ENCODE data around the gene NCAPD2. TPM values are rescaled to one million over a fixed set of nuclear protein-coding genes. Genes with fewer than 3 reads are reported as not detected.
"Not testable (repeated sequence)": the region's sequence is repeated elsewhere in the genome, so short reads cannot be mapped to it uniquely, and the experiment has no call there.

Gene NCAPD2
- total and polyA plus RNA-seq, 2 donors, result 18.8 to 69.6 TPM

- not testable (repeated sequence) for H3K36me3 ChIP-seq (ENCODE audit: control insufficient read depth in 2 of 2, insufficient read depth in 2 of 2, low read length in 1 of 2); H3K27ac ChIP-seq (ENCODE audit: low read depth in 1 of 2, low read length in 1 of 2); H3K4me3 ChIP-seq (ENCODE audit: low read length in 2 of 2); DNase-seq (ENCODE audit: low read depth in 6 of 9, low spot score in 9 of 9); H3K27me3 ChIP-seq (ENCODE audit: control insufficient read depth in 2 of 2, insufficient read depth in 1 of 2, low read length in 1 of 2); H3K4me1 ChIP-seq (ENCODE audit: control insufficient read depth in 2 of 2, insufficient read depth in 2 of 2, low read length in 2 of 2); H3K9me3 ChIP-seq (ENCODE audit: control insufficient read depth in 2 of 2, insufficient read depth in 1 of 2, low read length in 1 of 2)
- WGBS, result 98% methylated on average over 37 of the region's 37 CpGs
Measured at GRCh38 chr12:6477601-6478377, 16.1 kb upstream of the NCAPD2 start.

DNA sequence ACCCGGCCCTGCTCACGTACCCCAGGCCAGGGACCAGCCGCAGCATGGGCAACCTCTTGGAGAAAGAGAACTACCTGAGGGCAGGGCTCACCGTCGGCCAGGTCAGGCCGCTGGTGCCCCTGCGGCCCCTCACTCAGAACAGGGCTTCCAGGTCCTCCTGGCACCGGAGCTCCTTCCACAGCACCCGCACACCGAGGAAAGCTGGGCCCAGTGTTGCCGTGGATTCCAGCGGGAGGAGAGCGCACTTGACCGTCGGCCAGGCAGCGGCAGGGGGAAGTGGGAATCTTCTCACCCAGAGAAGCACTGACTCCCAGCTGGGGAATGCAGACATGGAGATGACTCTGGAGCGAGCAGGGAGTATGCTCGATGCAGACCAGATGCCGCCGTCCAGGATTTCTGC lies 15.5 kb upstream of the NCAPD2 start:
- peaks cover 3 to 6% of the 10 kb centered on the region in 2 donors for H3K4me1 ChIP-seq (ENCODE audit: control insufficient read depth in 2 of 2, insufficient read depth in 2 of 2, low read length in 2 of 2)
- no peaks in the 10 kb centered on the region for H3K36me3 ChIP-seq (ENCODE audit: control insufficient read depth in 2 of 2, insufficient read depth in 2 of 2, low read length in 1 of 2)
- H3K9me3 ChIP-seq (ENCODE audit: control insufficient read depth in 2 of 2, insufficient read depth in 1 of 2, low read length in 1 of 2), result no peaks in the 10 kb centered on the region
- no peaks in the 10 kb centered on the region for H3K27me3 ChIP-seq (ENCODE audit: control insufficient read depth in 2 of 2, insufficient read depth in 1 of 2, low read length in 1 of 2)
- H3K4me3 ChIP-seq (ENCODE audit: low read length in 2 of 2), result no peak overlapping the region
- H3K27ac ChIP-seq (ENCODE audit: low read depth in 1 of 2, low read length in 1 of 2), result no peak overlapping the region
- no peak for DNase-seq (ENCODE audit: low read depth in 6 of 9, low spot score in 9 of 9)
- WGBS, result 96% methylated on average over 20 of the region's 20 CpGs

- WGBS, result 90% methylated on average over 1 of the region's 1 CpG
- H3K4me1 ChIP-seq (ENCODE audit: control insufficient read depth in 2 of 2, insufficient read depth in 2 of 2, low read length in 2 of 2), result peaks cover 5% of the 10 kb centered on the region in 2 donors
Measured at GRCh38 chr12:6488240-6488639, 5.7 kb upstream of the NCAPD2 start.

DNA sequence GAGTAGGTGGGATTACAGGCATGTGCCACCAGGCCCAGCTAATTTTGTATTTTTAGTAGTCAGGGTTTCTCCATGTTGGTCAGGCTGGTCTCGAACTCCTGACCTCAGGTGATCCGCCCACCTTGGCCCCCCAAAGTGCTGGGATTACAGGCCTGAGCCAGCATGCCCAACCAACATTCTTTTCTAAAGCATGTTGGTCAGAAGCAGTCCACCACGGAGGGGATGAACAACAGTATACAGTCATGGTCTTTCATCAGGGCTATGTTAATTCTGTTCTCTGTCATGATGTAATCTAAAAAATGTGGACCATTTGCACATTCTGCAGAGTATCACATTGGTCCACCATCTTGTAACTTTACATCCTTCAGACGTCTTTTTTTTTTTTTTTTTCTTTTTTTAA lies 4.5 kb upstream of the NCAPD2 start:
- DNase-seq (ENCODE audit: low read depth in 6 of 9, low spot score in 9 of 9), result no peak
- no peak overlapping the region for H3K4me3 ChIP-seq (ENCODE audit: low read length in 2 of 2)
- H3K36me3 ChIP-seq (ENCODE audit: control insufficient read depth in 2 of 2, insufficient read depth in 2 of 2, low read length in 1 of 2), result peaks cover 0 to 10% of the 10 kb centered on the region in 2 donors
- WGBS, result 90% methylated on average over 4 of the region's 4 CpGs
- peaks cover 5 to 6% of the 10 kb centered on the region in 2 donors for H3K4me1 ChIP-seq (ENCODE audit: control insufficient read depth in 2 of 2, insufficient read depth in 2 of 2, low read length in 2 of 2)
- no peak overlapping the region for H3K27ac ChIP-seq (ENCODE audit: low read depth in 1 of 2, low read length in 1 of 2)
- H3K27me3 ChIP-seq (ENCODE audit: control insufficient read depth in 2 of 2, insufficient read depth in 1 of 2, low read length in 1 of 2), result no peaks in the 10 kb centered on the region
- no peaks in the 10 kb centered on the region for H3K9me3 ChIP-seq (ENCODE audit: control insufficient read depth in 2 of 2, insufficient read depth in 1 of 2, low read length in 1 of 2)

More at GRCh38 chr12:6488240-6488639, 5.7 kb upstream of the NCAPD2 start:
- no peaks in the 10 kb centered on the region for H3K27me3 ChIP-seq (ENCODE audit: control insufficient read depth in 2 of 2, insufficient read depth in 1 of 2, low read length in 1 of 2)
- H3K4me3 ChIP-seq (ENCODE audit: low read length in 2 of 2), result no peak overlapping the region
- H3K9me3 ChIP-seq (ENCODE audit: control insufficient read depth in 2 of 2, insufficient read depth in 1 of 2, low read length in 1 of 2), result no peaks in the 10 kb centered on the region
- DNase-seq (ENCODE audit: low read depth in 6 of 9, low spot score in 9 of 9), result no peak
- H3K27ac ChIP-seq (ENCODE audit: low read depth in 1 of 2, low read length in 1 of 2), result no peak overlapping the region
- peaks cover 0 to 10% of the 10 kb centered on the region in 2 donors for H3K36me3 ChIP-seq (ENCODE audit: control insufficient read depth in 2 of 2, insufficient read depth in 2 of 2, low read length in 1 of 2)

GRCh38 chr12:6490673-6491072 lies 3.2 kb upstream of the NCAPD2 start:
- Histone ChIP-seq H3K36me3 (ENCODE audit: control insufficient read depth in 2 of 2, insufficient read depth in 2 of 2, low read length in 1 of 2) (peaks cover 0 to 19% of the 10 kb centered on the region in 2 donors), H3K4me1 (ENCODE audit: control insufficient read depth in 2 of 2, insufficient read depth in 2 of 2, low read length in 2 of 2) (peaks cover 12 to 14% of the 10 kb centered on the region in 2 donors)
- not testable (repeated sequence) for H3K9me3 ChIP-seq (ENCODE audit: control insufficient read depth in 2 of 2, insufficient read depth in 1 of 2, low read length in 1 of 2); DNase-seq (ENCODE audit: low read depth in 6 of 9, low spot score in 9 of 9); H3K4me3 ChIP-seq (ENCODE audit: low read length in 2 of 2); H3K27ac ChIP-seq (ENCODE audit: low read depth in 1 of 2, low read length in 1 of 2); H3K27me3 ChIP-seq (ENCODE audit: control insufficient read depth in 2 of 2, insufficient read depth in 1 of 2, low read length in 1 of 2)
- WGBS, result 97% methylated on average over 1 of the region's 1 CpG

DNA sequence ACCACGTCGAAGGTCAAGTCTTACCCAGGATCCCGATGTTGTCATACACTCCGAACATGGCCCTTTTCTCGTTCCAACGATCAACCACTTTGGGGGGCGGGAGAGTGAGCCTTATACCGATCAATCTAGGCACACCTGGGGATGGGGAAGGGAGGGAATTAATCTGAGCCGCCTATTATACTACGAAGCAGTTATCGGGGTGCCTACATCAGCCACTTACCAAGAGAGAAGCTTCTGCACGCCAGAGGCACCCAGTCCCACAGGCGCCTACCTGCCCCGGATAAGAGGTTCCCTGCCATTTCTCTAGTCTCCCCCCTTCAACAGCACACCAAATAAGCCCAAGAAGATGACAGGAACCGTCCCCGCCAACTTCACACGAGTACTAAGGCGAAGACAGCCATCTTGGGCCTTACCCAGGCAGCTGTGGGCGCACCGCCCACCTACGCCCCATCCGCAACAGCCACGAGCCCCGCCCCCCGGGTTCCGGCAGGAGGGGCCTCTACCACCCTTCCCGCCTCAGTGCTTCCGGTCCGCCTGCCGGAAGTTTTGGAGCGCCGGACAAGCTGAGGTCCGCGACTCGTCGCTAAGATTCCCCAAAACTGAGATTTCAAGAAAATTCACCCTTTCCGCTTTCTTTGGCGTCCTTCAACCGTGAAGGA lies 935 bp upstream of the NCAPD2 start, which contains the start of gene MRPL51:
Gene MRPL51 (minus strand): TSS at position 425 of the 659 bp plus-strand sequence. CDS start 126 bp downstream, at position 299.
- peak; percentile 80 to 96 (median 93) for DNase-seq (ENCODE audit: low read depth in 6 of 9, low spot score in 9 of 9)
- WGBS, result 1% methylated on average over 39 of the region's 39 CpGs
- Histone ChIP-seq H3K9me3 (ENCODE audit: control insufficient read depth in 2 of 2, insufficient read depth in 1 of 2, low read length in 1 of 2) (no peaks in the 10 kb centered on the region), H3K27me3 (ENCODE audit: control insufficient read depth in 2 of 2, insufficient read depth in 1 of 2, low read length in 1 of 2) (no peaks in the 10 kb centered on the region), H3K4me1 (ENCODE audit: control insufficient read depth in 2 of 2, insufficient read depth in 2 of 2, low read length in 2 of 2) (peaks cover 21 to 22% of the 10 kb centered on the region in 2 donors), H3K36me3 (ENCODE audit: control insufficient read depth in 2 of 2, insufficient read depth in 2 of 2, low read length in 1 of 2) (peaks cover 17 to 39% of the 10 kb centered on the region in 2 donors), H3K27ac (ENCODE audit: low read depth in 1 of 2, low read length in 1 of 2) (peak within 1 kb of the TSS; percentile 99), H3K4me3 (ENCODE audit: low read length in 2 of 2) (peak within 1 kb of the TSS; percentile 74 to 98)

DNA sequence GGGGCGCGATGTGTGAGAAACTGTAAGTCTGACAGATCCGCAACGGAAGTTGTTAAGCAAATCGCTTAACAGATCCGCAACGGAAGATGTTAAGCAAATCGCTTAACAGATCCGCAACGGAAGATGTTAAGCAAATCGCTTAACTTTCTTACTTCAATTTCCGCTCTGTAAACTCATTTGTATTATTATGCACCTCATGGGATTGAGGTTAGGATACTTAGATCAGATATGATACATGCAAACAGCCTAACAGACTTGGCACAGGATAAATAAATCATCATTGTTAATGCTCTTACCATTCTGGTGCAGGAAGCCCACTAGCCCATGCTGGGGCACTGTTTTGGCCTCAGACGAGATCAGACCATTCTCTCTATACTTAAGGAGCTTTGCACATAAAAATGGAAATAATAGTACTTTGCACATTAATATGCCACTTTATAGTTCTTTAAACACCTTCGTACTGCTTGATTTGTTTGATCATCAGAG lies 399 bp downstream of the NCAPD2 start:
- 2% methylated on average over 14 of the region's 14 CpGs for WGBS
- H3K36me3 ChIP-seq (ENCODE audit: control insufficient read depth in 2 of 2, insufficient read depth in 2 of 2, low read length in 1 of 2), result peaks cover 24 to 51% of the 10 kb centered on the region in 2 donors
- peaks cover 21 to 22% of the 10 kb centered on the region in 2 donors for H3K4me1 ChIP-seq (ENCODE audit: control insufficient read depth in 2 of 2, insufficient read depth in 2 of 2, low read length in 2 of 2)

GRCh38 chr12:6494968-6495367 lies 1.1 kb downstream of the NCAPD2 start:
- peak overlapping the region; percentile 74 to 98 for H3K4me3 ChIP-seq (ENCODE audit: low read length in 2 of 2)
- peak overlapping the region; percentile 31 to 99 for H3K27ac ChIP-seq (ENCODE audit: low read depth in 1 of 2, low read length in 1 of 2)
- H3K9me3 ChIP-seq (ENCODE audit: control insufficient read depth in 2 of 2, insufficient read depth in 1 of 2, low read length in 1 of 2), result no peaks in the 10 kb centered on the region
- H3K27me3 ChIP-seq (ENCODE audit: control insufficient read depth in 2 of 2, insufficient read depth in 1 of 2, low read length in 1 of 2), result no peaks in the 10 kb centered on the region
- 90% methylated on average over 1 of the region's 1 CpG for WGBS
- peaks cover 30 to 57% of the 10 kb centered on the region in 2 donors for H3K36me3 ChIP-seq (ENCODE audit: control insufficient read depth in 2 of 2, insufficient read depth in 2 of 2, low read length in 1 of 2)
- no peak for DNase-seq (ENCODE audit: low read depth in 6 of 9, low spot score in 9 of 9)
- H3K4me1 ChIP-seq (ENCODE audit: control insufficient read depth in 2 of 2, insufficient read depth in 2 of 2, low read length in 2 of 2), result peaks cover 21 to 22% of the 10 kb centered on the region in 2 donors

More for the DNA sequence above, 399 bp downstream of the NCAPD2 start:
- DNase-seq (ENCODE audit: low read depth in 6 of 9, low spot score in 9 of 9), result peak in 3 of 9 donors; percentile 18 to 37 (median 27)
- H3K4me3 ChIP-seq (ENCODE audit: low read length in 2 of 2), result peak overlapping the region; percentile 74 to 98
- H3K27ac ChIP-seq (ENCODE audit: low read depth in 1 of 2, low read length in 1 of 2), result peak overlapping the region; percentile 99
- no peaks in the 10 kb centered on the region for H3K27me3 ChIP-seq (ENCODE audit: control insufficient read depth in 2 of 2, insufficient read depth in 1 of 2, low read length in 1 of 2)
- H3K9me3 ChIP-seq (ENCODE audit: control insufficient read depth in 2 of 2, insufficient read depth in 1 of 2, low read length in 1 of 2), result no peaks in the 10 kb centered on the region

DNA sequence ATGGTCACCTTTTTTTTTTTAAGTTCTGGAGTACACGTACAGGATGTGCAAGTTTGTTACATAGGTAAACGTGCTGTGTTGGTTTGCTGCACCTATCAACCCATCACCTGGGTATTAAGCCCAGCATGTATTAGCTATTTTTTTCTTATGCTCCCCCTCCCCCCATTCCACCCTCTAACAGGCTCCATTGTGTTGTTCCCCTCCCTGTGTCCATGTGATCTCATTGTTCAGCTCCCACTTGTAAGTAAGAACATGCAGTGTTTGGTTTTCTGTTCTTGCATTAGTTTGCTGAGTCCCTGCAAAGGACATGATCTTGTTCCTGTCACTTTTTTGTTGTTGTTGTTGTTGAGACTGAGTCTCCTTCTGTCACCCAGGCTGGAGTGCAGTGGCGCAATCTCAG lies 3.4 kb downstream of the NCAPD2 start:
- Histone ChIP-seq H3K36me3 (ENCODE audit: control insufficient read depth in 2 of 2, insufficient read depth in 2 of 2, low read length in 1 of 2) (peaks cover 42 to 67% of the 10 kb centered on the region in 2 donors), H3K4me1 (ENCODE audit: control insufficient read depth in 2 of 2, insufficient read depth in 2 of 2, low read length in 2 of 2) (peaks cover 17 to 19% of the 10 kb centered on the region in 2 donors)
- not testable (repeated sequence) for H3K4me3 ChIP-seq (ENCODE audit: low read length in 2 of 2); H3K27me3 ChIP-seq (ENCODE audit: control insufficient read depth in 2 of 2, insufficient read depth in 1 of 2, low read length in 1 of 2); H3K9me3 ChIP-seq (ENCODE audit: control insufficient read depth in 2 of 2, insufficient read depth in 1 of 2, low read length in 1 of 2); H3K27ac ChIP-seq (ENCODE audit: low read depth in 1 of 2, low read length in 1 of 2); DNase-seq (ENCODE audit: low read depth in 6 of 9, low spot score in 9 of 9)
- 85% methylated on average over 3 of the region's 3 CpGs for WGBS

Data from thymus (tissue), 11 donors.